AG04449 (cell line): Measurements from ENCODE around the gene DYNC1H1.

Experiments used
- CTCF ChIA-PET: fragments of 350-600 bp; formaldehyde crosslinking; extraction: SDS; loops from one replicate; lab custom pipeline; 2021; ENCODE audit warnings: antibody characterized with exemption; lab: Yijun Ruan, JAX
- POLR2A ChIA-PET: fragments of 400-600, 350-600 bp; formaldehyde crosslinking; extraction: SDS; loops from one replicate; lab custom pipeline; 2020; ENCODE audit warnings: antibody characterized with exemption, inconsistent platforms; lab: Yijun Ruan, JAX
- DNase-seq: peaks from one replicate; pipeline ENCODE4 v3.0.0-alpha.2; 2010; ENCODE audit warnings: low read depth, low spot score
- H3K4me3 ChIP-seq: 2 replicates; pipeline ENCODE4 v1.5.1; 2011; ENCODE audit warnings: low read depth, mild to moderate bottlenecking, control low read depth, low read length
- CTCF ChIP-seq: IDR thresholded peaks from one replicate; pipeline ENCODE4 v1.5.1; 2011; ENCODE audit warnings: mild to moderate bottlenecking, moderate library complexity, low read length, control low read depth, inconsistent platforms; ENCODE audit not compliant: insufficient read depth; ENCODE audit errors: missing control alignments

DYNC1H1 gene

DNA sequence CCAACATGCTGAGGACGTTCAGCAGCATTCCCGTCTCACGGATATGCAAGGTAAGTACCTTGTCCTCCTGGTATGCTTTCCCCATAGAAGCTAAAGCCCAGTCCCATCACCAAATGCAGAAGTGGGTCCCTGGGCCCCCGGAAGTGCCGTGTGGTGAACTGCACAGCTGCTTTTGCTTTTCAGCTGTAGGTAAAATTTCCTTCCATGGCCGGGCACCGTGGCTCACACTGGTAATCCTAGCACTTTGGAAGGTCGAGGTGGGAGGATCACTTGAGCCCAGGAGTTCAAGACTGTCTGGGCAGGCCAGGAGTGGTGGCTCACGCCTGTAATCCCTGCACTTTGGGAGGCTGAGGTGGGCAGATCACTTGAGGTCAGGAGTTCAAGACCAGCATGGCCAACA lies 78.3 kb downstream of the DYNC1H1 start:
- no peak for DNase-seq
- no peak for TF ChIP-seq CTCF
- CTCF ChIA-PET = interaction anchor here (1.2 to 2.3 kb wide), 2 partner anchors 21 to 82 kb away, joined by 3 to 7 read pairs; no protein-coding TSS in a partner anchor
- POLR2A ChIA-PET = no interaction called here
- no peak overlapping the region for H3K4me3 ChIP-seq

DNA sequence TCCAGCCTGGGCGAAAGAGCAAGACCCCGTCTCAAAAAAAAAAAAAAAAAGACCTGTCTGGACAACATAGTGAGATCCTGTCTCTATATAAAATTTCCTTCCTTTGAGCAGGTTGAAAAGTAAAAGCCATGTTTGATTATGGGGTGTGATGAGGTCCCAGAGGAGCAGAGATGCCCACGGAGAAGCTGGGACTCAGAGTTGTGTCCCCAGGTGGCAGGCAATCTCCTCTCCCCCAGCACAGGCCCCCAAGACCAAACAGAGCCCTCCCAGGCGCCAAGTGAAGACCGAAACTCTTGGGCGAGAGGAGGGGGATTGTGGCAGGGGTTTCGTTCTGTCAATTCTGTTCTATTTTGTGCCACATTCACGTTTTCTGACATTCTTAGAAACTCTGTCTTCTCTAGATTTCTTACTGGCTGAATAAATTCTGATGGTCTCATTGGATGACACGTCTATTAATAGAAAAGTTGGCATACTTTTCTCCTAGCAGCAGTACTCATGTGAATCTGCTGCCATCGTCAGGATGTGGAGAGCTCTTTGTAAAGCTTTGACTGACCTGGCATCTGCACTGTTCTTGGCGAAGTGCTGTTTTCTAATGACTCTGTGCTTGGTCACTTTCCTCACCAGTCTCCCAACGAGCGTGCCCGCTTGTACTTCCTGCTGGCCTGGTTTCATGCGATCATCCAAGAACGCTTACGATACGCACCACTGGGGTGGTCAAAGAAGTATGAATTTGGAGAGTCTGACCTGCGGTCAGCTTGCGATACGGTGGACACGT lies 79.1 kb downstream of the DYNC1H1 start:
- no peak for DNase-seq
- no peak for TF ChIP-seq CTCF
- POLR2A ChIA-PET = no interaction called here
- CTCF ChIA-PET = interaction anchor here (0.9 to 2.3 kb wide), 5 partner anchors 21 to 270 kb away, joined by 3 to 7 read pairs (median 3); no protein-coding TSS in a partner anchor
- H3K4me3 ChIP-seq = no peak overlapping the region

GRCh38 chr14:102044566-102044965 lies 80.2 kb downstream of the DYNC1H1 start:
- CTCF ChIA-PET = interaction anchor here (1.6 to 2.3 kb wide), 2 partner anchors 43 to 83 kb away, joined by 4 to 7 read pairs; no protein-coding TSS in a partner anchor
- no peak for DNase-seq
- H3K4me3 ChIP-seq = no peak overlapping the region
- POLR2A ChIA-PET = no interaction called here
- TF ChIP-seq CTCF = no peak

DNA sequence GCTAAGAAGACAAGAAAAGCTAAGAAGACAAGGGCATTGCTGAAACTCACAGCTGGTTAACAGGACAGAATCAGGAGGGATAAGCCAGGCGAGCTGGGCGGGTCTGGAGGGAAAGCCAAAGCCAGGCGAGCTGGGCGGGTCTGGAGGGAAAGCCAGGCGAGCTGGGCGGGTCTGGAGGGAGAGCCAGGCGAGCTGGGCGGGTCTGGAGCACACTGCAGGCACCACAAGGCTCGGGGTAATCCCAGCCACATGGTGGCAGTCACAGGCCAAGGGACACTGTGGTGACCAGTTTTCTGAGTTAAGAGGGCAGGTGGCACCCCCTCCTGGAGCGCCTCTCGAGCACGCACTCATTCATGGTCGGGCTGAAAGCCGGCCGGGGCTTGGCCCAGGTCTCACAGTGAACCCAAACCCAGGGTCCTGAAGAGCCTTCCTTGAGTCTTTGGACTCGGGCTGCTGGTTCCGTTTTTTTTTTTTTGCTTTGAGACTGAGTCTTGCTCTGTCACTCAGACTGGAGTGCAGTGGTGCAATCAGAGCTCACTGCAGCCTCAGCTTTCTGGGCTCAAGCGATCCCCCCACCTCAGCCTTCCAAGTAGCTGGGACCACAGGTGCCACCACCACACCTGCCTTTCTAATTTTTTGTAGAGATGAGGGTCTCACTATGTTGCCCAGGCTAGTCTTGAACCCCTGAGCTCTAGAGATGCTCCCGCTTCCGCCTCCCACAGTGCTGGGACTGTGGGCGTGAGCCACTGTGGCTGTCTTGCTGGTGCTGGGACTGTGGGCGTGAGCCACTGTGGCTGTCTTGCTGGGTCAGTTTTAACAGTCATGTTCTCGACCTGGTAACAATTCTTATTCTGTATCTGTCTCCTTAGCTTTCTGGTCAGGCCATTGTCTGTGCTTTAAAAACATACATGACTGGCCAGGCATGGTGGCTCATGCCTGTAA lies 82.2 kb downstream of the DYNC1H1 start:
- CTCF ChIA-PET = interaction anchor here (0.9 to 2.0 kb wide), 4 partner anchors 10 to 85 kb away, joined by 3 to 7 read pairs (median 4); no protein-coding TSS in a partner anchor

GRCh38 chr14:102047808-102048540 lies 83.6 kb downstream of the DYNC1H1 start:
- POLR2A ChIA-PET = no interaction called here
- H3K4me3 ChIP-seq = no peak overlapping the region
- CTCF ChIA-PET = no interaction called here
- no peak for TF ChIP-seq CTCF
- DNase-seq = no peak

More for the DNA sequence above, 82.2 kb downstream of the DYNC1H1 start:
- no peak for TF ChIP-seq CTCF
- H3K4me3 ChIP-seq = no peak overlapping the region
- POLR2A ChIA-PET = interaction anchor here (0.5 kb wide), 1 partner anchor 9 kb away, joined by 3 read pairs; no protein-coding TSS in a partner anchor
- DNase-seq = no peak
